SU-DHL-6 (cell line): Measurements from ENCODE around the gene CADM1.

Source experiments
- H2AFZ ChIP-seq: fragments of 200-600 bp; sonication (generic); 2 replicates; pipeline ENCODE4 v1.6.1; 2014; ENCODE audit warnings: low read depth, mild to moderate bottlenecking, moderate library complexity, mixed read lengths, antibody characterized with exemption, low read length; ENCODE audit not compliant: severe bottlenecking
- H3F3A ChIP-seq: fragments of 200-600 bp; shearing (Covaris generic); 2 replicates; pipeline ENCODE4 v1.6.0; 2016; ENCODE audit warnings: antibody characterized with exemption, mild to moderate bottlenecking; ENCODE audit not compliant: insufficient read depth
- H3K27ac ChIP-seq: fragments of 200-600 bp; sonication (generic); 2 replicates; pipeline ENCODE4 v1.5.1; 2016; ENCODE audit warnings: low read depth, mild to moderate bottlenecking, low read length, moderate library complexity, mixed read lengths
- H3K27me3 ChIP-seq: fragments of 200-600 bp; sonication (generic), shearing (Covaris generic); 2 replicates; pipeline ENCODE4 v1.6.0; 2014; ENCODE audit warnings: mild to moderate bottlenecking, low read length
- H3K36me3 ChIP-seq: fragments of 200-600 bp; sonication (generic); 2 replicates; pipeline ENCODE4 v1.6.1; 2014; ENCODE audit warnings: mild to moderate bottlenecking, low read length, mixed read lengths
- H3K4me2 ChIP-seq: fragments of 300-600, 200-600 bp; shearing (Covaris generic), sonication (generic); 2 replicates; pipeline ENCODE4 v1.6.0; 2014; ENCODE audit warnings: low read length, low read depth, mild to moderate bottlenecking; ENCODE audit not compliant: poor library complexity, severe bottlenecking
- H3K4me3 ChIP-seq: fragments of 200-600 bp; sonication (generic); 2 replicates; pipeline ENCODE4 v1.5.1; 2014; ENCODE audit warnings: antibody characterized with exemption, low read length, mild to moderate bottlenecking, mixed read lengths; ENCODE audit not compliant: insufficient read depth, poor library complexity, severe bottlenecking
- H3K79me2 ChIP-seq: fragments of 200-600 bp; sonication (generic); 2 replicates; pipeline ENCODE4 v1.6.1; 2014; ENCODE audit warnings: mild to moderate bottlenecking, low read length, moderate library complexity; ENCODE audit not compliant: insufficient read depth
- H3K9ac ChIP-seq: fragments of 200-600 bp; sonication (generic); 2 replicates; pipeline ENCODE4 v1.7.0; 2014; ENCODE audit warnings: mild to moderate bottlenecking, low read length
- H3K9me2 ChIP-seq: fragments of 200-600 bp; sonication (generic); replicated peaks from 2 replicates; pipeline ENCODE4 v1.6.1; 2014; ENCODE audit warnings: low read length; ENCODE audit not compliant: insufficient read depth
- H3K9me3 ChIP-seq: fragments of 200-600 bp; sonication (generic); 2 replicates; pipeline ENCODE4 v1.6.1; 2014; ENCODE audit warnings: low read length, mixed read lengths; ENCODE audit not compliant: insufficient read depth
- H4K20me1 ChIP-seq: fragments of 200-600 bp; sonication (generic); 2 replicates; pipeline ENCODE4 v1.6.1; 2014; ENCODE audit warnings: low read depth, mild to moderate bottlenecking, antibody characterized with exemption, low read length, moderate library complexity, mixed read lengths
- EZH2phosphoT487 ChIP-seq: fragments of 200-600 bp; sonication (generic), shearing (Covaris generic); conservative IDR thresholded peaks from 2 replicates; pipeline ENCODE4 v1.6.1; 2018; ENCODE audit warnings: mild to moderate bottlenecking, antibody characterized with exemption, low read length, moderate library complexity, mixed read lengths
- TF ChIP-seq, protein P1 (sequence below): fragments of 200-600 bp; sonication (generic); IDR thresholded peaks from one replicate; pipeline ENCODE4 v1.5.1; 2017; ENCODE audit warnings: antibody characterized with exemption, mild to moderate bottlenecking, low read length, moderate library complexity; ENCODE audit not compliant: insufficient read depth, poor library complexity, severe bottlenecking

The CADM1 gene

DNA sequence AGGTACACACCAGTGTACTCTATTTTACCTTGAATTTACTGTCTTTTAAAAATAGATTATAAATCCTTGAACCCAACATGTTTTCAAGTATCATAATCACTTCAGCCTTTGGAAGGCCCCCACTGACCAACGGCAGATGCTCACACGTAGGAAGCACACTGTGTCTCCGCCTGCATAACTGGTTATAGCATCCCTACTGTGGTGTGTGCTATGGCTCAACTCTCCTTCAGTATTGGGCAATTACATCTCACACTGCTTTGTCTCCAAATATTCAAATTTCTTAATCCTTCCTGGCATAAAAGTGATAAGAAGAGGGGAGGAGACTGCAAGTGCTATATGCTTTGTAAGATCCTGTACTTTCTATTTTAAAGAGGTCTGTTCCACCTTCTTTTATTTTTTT lies 165.7 kb downstream of the CADM1 start:
- H3K36me3 ChIP-seq = no peaks in the 10 kb centered on the region
- H3K27me3 ChIP-seq = no peaks in the 10 kb centered on the region
- no peaks in the 10 kb centered on the region for H4K20me1 ChIP-seq
- no peak overlapping the region for H3K27ac ChIP-seq
- H3K9me2 ChIP-seq = no peaks in the 10 kb centered on the region
- H3K9ac ChIP-seq = no peak overlapping the region
- no peaks in the 10 kb centered on the region for H3F3A ChIP-seq
- TF ChIP-seq, protein P1, sequence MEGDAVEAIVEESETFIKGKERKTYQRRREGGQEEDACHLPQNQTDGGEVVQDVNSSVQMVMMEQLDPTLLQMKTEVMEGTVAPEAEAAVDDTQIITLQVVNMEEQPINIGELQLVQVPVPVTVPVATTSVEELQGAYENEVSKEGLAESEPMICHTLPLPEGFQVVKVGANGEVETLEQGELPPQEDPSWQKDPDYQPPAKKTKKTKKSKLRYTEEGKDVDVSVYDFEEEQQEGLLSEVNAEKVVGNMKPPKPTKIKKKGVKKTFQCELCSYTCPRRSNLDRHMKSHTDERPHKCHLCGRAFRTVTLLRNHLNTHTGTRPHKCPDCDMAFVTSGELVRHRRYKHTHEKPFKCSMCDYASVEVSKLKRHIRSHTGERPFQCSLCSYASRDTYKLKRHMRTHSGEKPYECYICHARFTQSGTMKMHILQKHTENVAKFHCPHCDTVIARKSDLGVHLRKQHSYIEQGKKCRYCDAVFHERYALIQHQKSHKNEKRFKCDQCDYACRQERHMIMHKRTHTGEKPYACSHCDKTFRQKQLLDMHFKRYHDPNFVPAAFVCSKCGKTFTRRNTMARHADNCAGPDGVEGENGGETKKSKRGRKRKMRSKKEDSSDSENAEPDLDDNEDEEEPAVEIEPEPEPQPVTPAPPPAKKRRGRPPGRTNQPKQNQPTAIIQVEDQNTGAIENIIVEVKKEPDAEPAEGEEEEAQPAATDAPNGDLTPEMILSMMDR = no peak
- TF ChIP-seq EZH2phosphoT487 = no peak
- no peaks in the 10 kb centered on the region for H3K79me2 ChIP-seq
- no peak overlapping the region for H3K4me2 ChIP-seq
- no peak overlapping the region for H3K4me3 ChIP-seq
- no peak overlapping the region for H2AFZ ChIP-seq
- H3K9me3 ChIP-seq = no peaks in the 10 kb centered on the region

DNA sequence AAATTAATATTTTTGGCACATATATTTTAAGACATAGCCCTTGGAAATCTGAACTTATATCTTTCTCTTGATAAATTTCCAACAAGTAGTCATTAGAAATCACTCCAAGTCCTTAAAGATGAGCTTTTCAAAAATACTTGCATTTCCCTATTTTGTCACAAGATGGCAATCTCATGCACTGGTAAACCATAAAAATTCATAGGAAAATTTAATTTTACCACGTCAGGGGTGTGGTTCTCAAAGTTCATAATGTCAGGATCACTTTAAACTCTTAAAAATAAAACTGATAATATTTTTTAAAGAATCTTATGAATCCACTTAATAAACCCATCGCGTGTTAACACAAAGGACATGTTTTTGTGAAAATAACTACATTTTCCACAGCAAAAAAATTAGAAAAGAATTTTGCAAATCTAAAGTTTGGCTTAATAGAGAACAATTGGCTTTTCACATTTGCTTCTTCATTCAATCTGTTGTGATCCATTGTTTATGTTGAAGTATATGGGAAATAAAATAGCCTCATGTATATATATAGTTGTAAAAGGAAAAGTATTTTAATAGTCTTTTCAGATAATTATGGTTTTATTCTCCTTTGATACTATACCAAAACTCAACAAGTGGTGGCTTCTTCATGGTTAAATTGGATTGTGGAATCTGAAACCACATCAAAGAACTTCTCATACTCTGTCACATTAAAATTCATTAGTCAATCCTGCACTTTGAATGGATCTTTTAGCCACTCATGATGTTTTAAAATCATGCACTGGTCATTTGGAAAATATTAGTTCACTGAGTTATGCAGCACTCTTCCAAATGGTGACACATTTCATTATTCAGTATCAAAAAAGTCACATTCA lies 169.1 kb downstream of the CADM1 start:
- Histone ChIP-seq H4K20me1 (no peaks in the 10 kb centered on the region), H2AFZ (no peak overlapping the region), H3F3A (no peaks in the 10 kb centered on the region), H3K9ac (no peak overlapping the region), H3K4me3 (no peak overlapping the region), H3K4me2 (no peak overlapping the region), H3K27me3 (no peaks in the 10 kb centered on the region), H3K79me2 (no peaks in the 10 kb centered on the region), H3K27ac (no peak overlapping the region), H3K36me3 (no peaks in the 10 kb centered on the region), H3K9me2 (no peaks in the 10 kb centered on the region), H3K9me3 (no peaks in the 10 kb centered on the region)
- TF ChIP-seq, protein P1 = peak; percentile 72
- no peak for TF ChIP-seq EZH2phosphoT487

- Histone ChIP-seq H3K9me2 (no peaks in the 10 kb centered on the region), H3K27me3 (no peaks in the 10 kb centered on the region), H3K9ac (no peak overlapping the region), H3F3A (no peaks in the 10 kb centered on the region), H3K9me3 (peaks cover 6% of the 10 kb centered on the region; the same call in 1 of the 2 replicates), H2AFZ (no peak overlapping the region), H3K79me2 (no peaks in the 10 kb centered on the region), H3K36me3 (no peaks in the 10 kb centered on the region), H4K20me1 (no peaks in the 10 kb centered on the region), H3K4me2 (no peak overlapping the region), H3K4me3 (no peak overlapping the region), H3K27ac (no peak overlapping the region)
- TF ChIP-seq, protein P1 = no peak
- TF ChIP-seq EZH2phosphoT487 = no peak
These were observed 170.3 kb downstream of the CADM1 start for GRCh38 chr11:115333949-115334348.
